Lower lobe of right lung (tissue), 2 donors: ENCODE data around the gene FAM107B. TPM values are rescaled to one million over a fixed set of nuclear protein-coding genes. Genes with fewer than 3 reads are reported as not detected.
A peak's percentile ranks its signal among the peaks of the same experiment; 100 is the strongest.
"Not testable (repeated sequence)": the region's sequence is repeated elsewhere in the genome, so short reads cannot be mapped to it uniquely, and the experiment has no call there.

Experiments
- ATAC-seq, 2 donors: fragments of 200-7000 bp; cut with Tn5 transposase; one replicate each; pipeline ENCODE4 v1.9.1; 2020 to 2022; ENCODE audit warnings: mild to moderate bottlenecking in 2 of 2, moderate library complexity in 2 of 2
- DNase-seq: peaks from one replicate; pipeline ENCODE4 v3.0.0-alpha.2; 2020
- H3K27ac ChIP-seq: fragments of 200-600 bp; one replicate; pipeline ENCODE4 v1.8.0; 2022
- H3K27me3 ChIP-seq: fragments of 200-600 bp; one replicate; pipeline ENCODE4 v1.8.0; 2022; ENCODE audit warnings: low read depth
- H3K36me3 ChIP-seq: fragments of 200-600 bp; one replicate; pipeline ENCODE4 v1.8.0; 2022; ENCODE audit warnings: mild to moderate bottlenecking
- H3K4me1 ChIP-seq: fragments of 200-600 bp; one replicate; pipeline ENCODE4 v1.8.0; 2022
- H3K4me3 ChIP-seq: fragments of 200-600 bp; one replicate; pipeline ENCODE4 v1.8.0; 2022; ENCODE audit warnings: mild to moderate bottlenecking
- H3K9me3 ChIP-seq: fragments of 200-600 bp; one replicate; pipeline ENCODE4 v1.8.0; 2022
- CTCF ChIP-seq: fragments of 200-600 bp; IDR thresholded peaks from one replicate; pipeline ENCODE4 v1.8.0; 2022; ENCODE audit warnings: antibody characterized with exemption, mild to moderate bottlenecking
- intact Hi-C: fragments of 100-400 bp; cut with DNase I; formaldehyde crosslinking; loops from one replicate; pipeline ENCODE4 v1.11.0; 2022
- total RNA-seq: library from RNA; stranded (reverse); fragmentation: NEBNext Ultra II Directional; extraction: Animal tissue kit (Norgen Biotek cat#: 25700); gene quantifications from one replicate; pipeline ENCODE4 v1.2.1, GENCODE V29; 2021
- donor health status: DM: no; HTN: yes; CAD: no; lungs with severe emphysema.

Gene FAM107B
- total RNA-seq, 1 donor from 2014 or later: 75.4 TPM

GRCh38 chr10:14661818-14662217 is 112.9 kb downstream of the FAM107B start:
- Histone ChIP-seq H3K27me3 (no peaks in the 10 kb centered on the region), H3K4me1 (peaks cover 20% of the 10 kb centered on the region), H3K36me3 (no peaks in the 10 kb centered on the region), H3K9me3 (peaks cover 7% of the 10 kb centered on the region), H3K4me3 (no peak overlapping the region), H3K27ac (no peak overlapping the region)
- intact Hi-C loops: no loop called here
- TF ChIP-seq CTCF: no peak
- DNase-seq (no peak), ATAC-seq (no peak)

- Histone ChIP-seq H3K27me3 (no peaks in the 10 kb centered on the region), H3K27ac (no peak overlapping the region), H3K36me3 (no peaks in the 10 kb centered on the region), H3K4me3 (no peak overlapping the region), H3K9me3 (peaks cover under 1% of the 10 kb centered on the region), H3K4me1 (peaks cover 20% of the 10 kb centered on the region)
- DNase-seq (no peak), ATAC-seq (no peak)
- intact Hi-C loops: no loop called here
- no peak for TF ChIP-seq CTCF
Measured at GRCh38 chr10:14660831-14661230, 113.9 kb downstream of the FAM107B start.

GRCh38 chr10:14659626-14660196 is 115.0 kb downstream of the FAM107B start:
- ATAC-seq: peak; percentile 79 to 88
- TF ChIP-seq CTCF: no peak
- DNase-seq: peak; percentile 76
- H3K36me3 ChIP-seq: no peaks in the 10 kb centered on the region
- H3K27ac ChIP-seq: peak overlapping the region; percentile 7
- intact Hi-C loops: no loop called here
- no peak overlapping the region for H3K4me3 ChIP-seq
- H3K27me3 ChIP-seq: no peaks in the 10 kb centered on the region
- peaks cover 21% of the 10 kb centered on the region for H3K4me1 ChIP-seq
- no peaks in the 10 kb centered on the region for H3K9me3 ChIP-seq

- intact Hi-C loops, H3K4me3 ChIP-seq, DNase-seq, H3K27me3 ChIP-seq, H3K36me3 ChIP-seq, H3K9me3 ChIP-seq, ATAC-seq: not testable (repeated sequence)
- peaks cover 27% of the 10 kb centered on the region for H3K4me1 ChIP-seq
- peak overlapping the region; percentile 9 for H3K27ac ChIP-seq
Measured at GRCh38 chr10:14659137-14659536, 115.6 kb downstream of the FAM107B start.

GRCh38 chr10:14658331-14659127 is 116.2 kb downstream of the FAM107B start:
- no peaks in the 10 kb centered on the region for H3K36me3 ChIP-seq
- ATAC-seq (no peak), DNase-seq (no peak)
- no peaks in the 10 kb centered on the region for H3K9me3 ChIP-seq
- H3K4me3 ChIP-seq: no peak overlapping the region
- peak overlapping the region; percentile 9 for H3K27ac ChIP-seq
- no peak for TF ChIP-seq CTCF
- no peaks in the 10 kb centered on the region for H3K27me3 ChIP-seq
- H3K4me1 ChIP-seq: peaks cover 31% of the 10 kb centered on the region
- intact Hi-C loops: no loop called here

GRCh38 chr10:14656052-14656730 is 118.5 kb downstream of the FAM107B start:
- Histone ChIP-seq H3K9me3 (no peaks in the 10 kb centered on the region), H3K36me3 (no peaks in the 10 kb centered on the region), H3K27me3 (no peaks in the 10 kb centered on the region), H3K4me3 (no peak overlapping the region), H3K27ac (no peak overlapping the region), H3K4me1 (peaks cover 39% of the 10 kb centered on the region)
- no peak for TF ChIP-seq CTCF
- DNase-seq: no peak
- intact Hi-C loops: no loop called here
- no peak for ATAC-seq
